Cardiac atrium fibroblast (primary cell): ENCODE data around the gene FSD1L. TPM values are rescaled to one million over a fixed set of nuclear protein-coding genes. Genes with fewer than 3 reads are reported as not detected.

Experiments used
- total RNA-seq: library from RNA; depleted of rRNA; stranded (reverse); fragments of >200 nt; gene quantifications from 2 replicates; pipeline ENCODE4 v1.2.3, GENCODE V29; 2015

Gene FSD1L
- 0.36 and 0.81 TPM in 2 replicates for total RNA-seq

GRCh38 chr9:105447814-105448812 lies at the start of gene FSD1L:
FSD1L (plus strand) TSS chr9:105448034; CDS start chr9:105448221, 187 bp downstream.

GRCh38 chr9:105557804-105558610 lies 110.2 kb downstream of the FSD1L start, which contains the start of gene FKTN:
FKTN (plus strand) TSS chr9:105558131; CDS start chr9:105575033, 16,902 bp downstream.

Other genes starting within 250 kb of the FSD1L start
- gene SLC44A1, start 203.4 kb upstream of the FSD1L start, total RNA-seq, result 88.6 and 98.2 TPM in 2 replicates
- 9.7 and 12.6 TPM in 2 replicates for gene FKTN, start 110.1 kb downstream of the FSD1L start, total RNA-seq
- not detected in 2 replicates for gene TAL2, start 214.4 kb downstream of the FSD1L start, total RNA-seq
- 3.2 and 4.2 TPM in 2 replicates for gene TMEM38B, start 246.5 kb downstream of the FSD1L start, total RNA-seq